Measurements from ENCODE around the gene BIN1. TPM values are rescaled to one million over a fixed set of nuclear protein-coding genes. Genes with fewer than 3 reads are reported as not detected.

The BIN1 gene
- total RNA-seq, 6 experiments from 2014 or later = 22.6 to 26.1 (median 23.5) TPM

GRCh38 chr2:127103243-127104165 lies 3.5 kb downstream of the BIN1 start:
- Mint-ChIP-seq H3K4me3 (no peak overlapping the region), H3K4me1 (ENCODE audit: low read depth) (peaks cover 24% of the 10 kb centered on the region), H3K9me3 (no peaks in the 10 kb centered on the region), H3K36me3 (ENCODE audit: low read depth) (no peaks in the 10 kb centered on the region), H3K27ac (no peak overlapping the region), H3K27me3 (ENCODE audit: insufficient read depth) (peaks cover 5% of the 10 kb centered on the region; the same call in 1 of the 2 replicates)
- no peak for TF ChIP-seq CTCF (IDR thresholded peaks at IDR 0.05)
- DNase-seq = no peak

GRCh38 chr2:127102521-127103242 lies 4.3 kb downstream of the BIN1 start:
- H3K36me3 Mint-ChIP-seq (ENCODE audit: low read depth) = no peaks in the 10 kb centered on the region
- H3K27me3 Mint-ChIP-seq (ENCODE audit: insufficient read depth) = peaks cover 5% of the 10 kb centered on the region; the same call in 1 of the 2 replicates
- H3K27ac Mint-ChIP-seq = no peak overlapping the region
- no peaks in the 10 kb centered on the region for H3K9me3 Mint-ChIP-seq
- no peak for DNase-seq
- H3K4me3 Mint-ChIP-seq = no peak overlapping the region
- TF ChIP-seq CTCF (IDR thresholded peaks at IDR 0.05) = no peak
- peaks cover 21% of the 10 kb centered on the region for H3K4me1 Mint-ChIP-seq (ENCODE audit: low read depth)

- peaks cover 18% of the 10 kb centered on the region for H3K4me1 Mint-ChIP-seq (ENCODE audit: low read depth)
- H3K9me3 Mint-ChIP-seq = no peaks in the 10 kb centered on the region
- H3K27ac Mint-ChIP-seq = no peak overlapping the region
- no peak overlapping the region for H3K4me3 Mint-ChIP-seq
- DNase-seq = no peak
- no peak for TF ChIP-seq CTCF (IDR thresholded peaks at IDR 0.05)
- peaks cover 3% of the 10 kb centered on the region; the same call in 1 of the 2 replicates for H3K27me3 Mint-ChIP-seq (ENCODE audit: insufficient read depth)
- no peaks in the 10 kb centered on the region for H3K36me3 Mint-ChIP-seq (ENCODE audit: low read depth)
Measured at GRCh38 chr2:127101756-127102477, 5.0 kb downstream of the BIN1 start.

GRCh38 chr2:127101048-127101611 lies 5.8 kb downstream of the BIN1 start:
- no peak for DNase-seq
- TF ChIP-seq CTCF (IDR thresholded peaks at IDR 0.05) = no peak
- H3K27me3 Mint-ChIP-seq (ENCODE audit: insufficient read depth) = peaks cover 3% of the 10 kb centered on the region; the same call in 1 of the 2 replicates
- H3K9me3 Mint-ChIP-seq = no peaks in the 10 kb centered on the region
- H3K27ac Mint-ChIP-seq = no peak overlapping the region
- H3K4me1 Mint-ChIP-seq (ENCODE audit: low read depth) = peaks cover 18% of the 10 kb centered on the region
- no peak overlapping the region for H3K4me3 Mint-ChIP-seq
- no peaks in the 10 kb centered on the region for H3K36me3 Mint-ChIP-seq (ENCODE audit: low read depth)

Measured in HFFc6 (cell line).